ENCODE data around the gene PHTF1.

PHTF1 gene

GRCh38 chr1:113665071-113665470 lies 94.2 kb downstream of the PHTF1 start:
- no peak for TF ChIP-seq CTCF (conservative IDR thresholded peaks at IDR 0.05; ENCODE audit: low read depth, low read length)
- DNase-seq (ENCODE audit: low read depth): no peak
- no peak overlapping the region for H3K4me3 ChIP-seq (ENCODE audit: low read length)

- no peak overlapping the region for H3K4me3 ChIP-seq (ENCODE audit: low read length)
- no peak for DNase-seq (ENCODE audit: low read depth)
- TF ChIP-seq CTCF (conservative IDR thresholded peaks at IDR 0.05; ENCODE audit: low read depth, low read length): no peak
Observed at GRCh38 chr1:113663165-113663951, 95.9 kb downstream of the PHTF1 start.

- no peak for DNase-seq (ENCODE audit: low read depth)
- H3K4me3 ChIP-seq (ENCODE audit: low read length): no peak overlapping the region
- TF ChIP-seq CTCF (conservative IDR thresholded peaks at IDR 0.05; ENCODE audit: low read depth, low read length): no peak
Observed at GRCh38 chr1:113662101-113662500, 97.2 kb downstream of the PHTF1 start.

GRCh38 chr1:113660088-113660487 lies 99.2 kb downstream of the PHTF1 start:
- TF ChIP-seq CTCF (conservative IDR thresholded peaks at IDR 0.05; ENCODE audit: low read depth, low read length): no peak
- no peak overlapping the region for H3K4me3 ChIP-seq (ENCODE audit: low read length)
- DNase-seq (ENCODE audit: low read depth): no peak

- no peak overlapping the region for H3K4me3 ChIP-seq (ENCODE audit: low read length)
- TF ChIP-seq CTCF (conservative IDR thresholded peaks at IDR 0.05; ENCODE audit: low read depth, low read length): no peak
- DNase-seq (ENCODE audit: low read depth): no peak
Observed at GRCh38 chr1:113659556-113659955, 99.7 kb downstream of the PHTF1 start.

- no peak for DNase-seq (ENCODE audit: low read depth)
- no peak for TF ChIP-seq CTCF (conservative IDR thresholded peaks at IDR 0.05; ENCODE audit: low read depth, low read length)
- H3K4me3 ChIP-seq (ENCODE audit: low read length): peak overlapping the region; percentile 35
Observed at GRCh38 chr1:113659035-113659434, 100.3 kb downstream of the PHTF1 start.

- no peak for DNase-seq (ENCODE audit: low read depth)
- no peak for TF ChIP-seq CTCF (conservative IDR thresholded peaks at IDR 0.05; ENCODE audit: low read depth, low read length)
- no peak overlapping the region for H3K4me3 ChIP-seq (ENCODE audit: low read length)
Observed at GRCh38 chr1:113657556-113658063, 101.7 kb downstream of the PHTF1 start.

Measured in retinal pigment epithelial cell (primary cell).